Parathyroid adenoma (tissue), 2 donors: Measurements from ENCODE around the gene KLKB1.

Source experiments
- H2AFZ ChIP-seq: fragments of 300-600 bp; sonication (generic); one replicate; pipeline ENCODE4 v1.7.0; 2017; ENCODE audit warnings: antibody characterized with exemption, mild to moderate bottlenecking
- H3K27ac ChIP-seq: fragments of 300-600 bp; sonication (generic); one replicate; pipeline ENCODE4 v1.7.0; 2017
- H3K27me3 ChIP-seq: fragments of 300-600 bp; sonication (generic); one replicate; pipeline ENCODE4 v1.7.0; 2017; ENCODE audit warnings: low read length; ENCODE audit not compliant: control insufficient read depth, insufficient read depth
- H3K36me3 ChIP-seq: fragments of 300-600 bp; sonication (generic); one replicate; pipeline ENCODE4 v1.7.0; 2017; ENCODE audit warnings: low read length; ENCODE audit not compliant: control insufficient read depth, insufficient read depth
- H3K4me1 ChIP-seq: fragments of 300-600 bp; sonication (generic); one replicate; pipeline ENCODE4 v1.7.0; 2017; ENCODE audit warnings: control low read depth
- H3K4me2 ChIP-seq: fragments of 300-600 bp; sonication (generic); one replicate; pipeline ENCODE4 v1.7.0; 2017; ENCODE audit warnings: low read length
- H3K4me3 ChIP-seq: fragments of 300-600 bp; sonication (generic); one replicate; pipeline ENCODE4 v1.7.0; 2017; ENCODE audit warnings: low read depth, low read length
- H3K79me2 ChIP-seq: fragments of 300-600 bp; sonication (generic); one replicate; pipeline ENCODE4 v1.7.0; 2017; ENCODE audit warnings: control low read depth
- H3K9ac ChIP-seq: fragments of 300-600 bp; sonication (generic); one replicate; pipeline ENCODE4 v1.7.0; 2017; ENCODE audit warnings: mild to moderate bottlenecking
- H3K9me3 ChIP-seq: fragments of 300-600 bp; sonication (generic); one replicate; pipeline ENCODE4 v1.7.0; 2017; ENCODE audit warnings: low read length; ENCODE audit not compliant: control insufficient read depth
- CTCF ChIP-seq: fragments of 300-600 bp; sonication (generic); IDR thresholded peaks from one replicate; pipeline ENCODE4 v1.7.0; 2017; ENCODE audit warnings: antibody characterized with exemption, mild to moderate bottlenecking
- donor health status: primary hyperparathyroidism.

The KLKB1 gene

GRCh38 chr4:186191200-186192065 is 35.9 kb upstream of the KLKB1 start, which contains the start of gene CYP4V2:
Gene CYP4V2 (plus strand): TSS chr4:186191567. CDS start chr4:186191824, 257 bp downstream.
- peak within 1 kb of the TSS; percentile 91 for H2AFZ ChIP-seq
- H3K27ac ChIP-seq: peak within 1 kb of the TSS; percentile 90
- no peaks in the 10 kb centered on the region for H3K36me3 ChIP-seq
- no peaks in the 10 kb centered on the region for H3K27me3 ChIP-seq
- TF ChIP-seq CTCF: peak; percentile 22
- H3K79me2 ChIP-seq: no peaks in the 10 kb centered on the region
- H3K4me2 ChIP-seq: peak within 1 kb of the TSS; percentile 82
- H3K4me3 ChIP-seq: peak within 1 kb of the TSS; percentile 72
- H3K9me3 ChIP-seq: no peaks in the 10 kb centered on the region
- H3K9ac ChIP-seq: peak within 1 kb of the TSS; percentile 37
- no peaks in the 10 kb centered on the region for H3K4me1 ChIP-seq

DNA sequence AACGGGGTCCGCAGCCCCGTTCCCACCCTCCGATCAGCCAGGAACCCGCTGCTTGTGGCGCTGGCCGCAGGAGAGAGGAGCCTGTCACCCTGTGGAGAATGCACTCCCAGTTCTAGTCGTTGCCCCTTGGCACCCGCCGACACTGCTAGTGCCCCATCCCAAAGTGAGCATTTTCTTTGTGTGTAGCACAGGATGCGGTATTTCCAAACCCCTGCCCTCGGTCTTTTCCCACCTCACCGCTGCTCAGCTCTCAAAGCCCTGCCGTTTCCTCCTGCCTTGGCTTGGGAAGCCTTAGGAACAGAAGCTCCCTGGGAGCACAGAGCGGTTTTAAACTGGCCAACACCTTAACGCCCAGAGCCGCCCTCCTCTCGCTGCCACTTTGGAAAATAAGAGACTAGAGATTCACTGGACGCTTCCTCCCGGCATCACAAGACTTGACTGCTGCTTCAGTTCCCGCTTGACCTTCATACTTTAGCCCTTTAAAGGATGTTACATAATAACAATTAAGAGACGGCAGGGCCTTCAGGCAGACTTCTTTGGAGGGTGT is 35.2 kb upstream of the KLKB1 start:
- H3K4me1 ChIP-seq: no peaks in the 10 kb centered on the region
- peak overlapping the region; percentile 37 for H3K9ac ChIP-seq
- H3K36me3 ChIP-seq: no peaks in the 10 kb centered on the region
- H2AFZ ChIP-seq: peak overlapping the region; percentile 91
- TF ChIP-seq CTCF: no peak
- no peaks in the 10 kb centered on the region for H3K27me3 ChIP-seq
- no peaks in the 10 kb centered on the region for H3K9me3 ChIP-seq
- peak overlapping the region; percentile 82 for H3K4me2 ChIP-seq
- H3K79me2 ChIP-seq: no peaks in the 10 kb centered on the region
- H3K27ac ChIP-seq: peak overlapping the region; percentile 90
- H3K4me3 ChIP-seq: peak overlapping the region; percentile 72

- Histone ChIP-seq H3K4me3 (no peak overlapping the region), H3K27ac (no peak overlapping the region)
Measured at GRCh38 chr4:186193851-186194250, 33.5 kb upstream of the KLKB1 start.

GRCh38 chr4:186196063-186196462 is 31.2 kb upstream of the KLKB1 start:
- no peaks in the 10 kb centered on the region for H3K4me1 ChIP-seq
- H3K4me2 ChIP-seq: no peak overlapping the region
- H3K4me3 ChIP-seq: no peak overlapping the region
- no peak for TF ChIP-seq CTCF
- no peak overlapping the region for H3K9ac ChIP-seq
- H3K27me3 ChIP-seq: no peaks in the 10 kb centered on the region
- no peaks in the 10 kb centered on the region for H3K36me3 ChIP-seq
- H3K27ac ChIP-seq: no peak overlapping the region
- H3K79me2 ChIP-seq: no peaks in the 10 kb centered on the region
- H3K9me3 ChIP-seq: no peaks in the 10 kb centered on the region
- H2AFZ ChIP-seq: no peak overlapping the region

More at GRCh38 chr4:186193851-186194250, 33.5 kb upstream of the KLKB1 start:
- Histone ChIP-seq H3K27me3 (no peaks in the 10 kb centered on the region), H3K9ac (no peak overlapping the region), H3K4me2 (no peak overlapping the region), H3K79me2 (no peaks in the 10 kb centered on the region), H3K36me3 (no peaks in the 10 kb centered on the region), H2AFZ (no peak overlapping the region), H3K9me3 (no peaks in the 10 kb centered on the region), H3K4me1 (no peaks in the 10 kb centered on the region)
- TF ChIP-seq CTCF: no peak
